Thyroid gland (tissue), 4 donors: ENCODE measurements around the gene PLXNB2.

ENCODE experiments used
- POLR2A ChIP-seq, 2 donors: fragments of 450-650 bp; IDR thresholded peaks; one replicate each; pipeline ENCODE4 v1.6.1; 2017; ENCODE audit warnings: antibody characterized with exemption in 2 of 2, mild to moderate bottlenecking in 2 of 2, moderate library complexity in 1 of 2
- TF ChIP-seq, protein P1 (sequence below), 6 experiments: fragments of 200-600 bp in 3 of 6; fragments of 450-650 bp in 3 of 6; sonication (generic) in 3 of 6; IDR thresholded peaks; one replicate each; pipeline ENCODE4 v1.5.1; 2016 to 2019; ENCODE audit warnings: antibody characterized with exemption in 6 of 6, mild to moderate bottlenecking in 2 of 6, inconsistent platforms in 1 of 6, moderate library complexity in 1 of 6

DNA sequence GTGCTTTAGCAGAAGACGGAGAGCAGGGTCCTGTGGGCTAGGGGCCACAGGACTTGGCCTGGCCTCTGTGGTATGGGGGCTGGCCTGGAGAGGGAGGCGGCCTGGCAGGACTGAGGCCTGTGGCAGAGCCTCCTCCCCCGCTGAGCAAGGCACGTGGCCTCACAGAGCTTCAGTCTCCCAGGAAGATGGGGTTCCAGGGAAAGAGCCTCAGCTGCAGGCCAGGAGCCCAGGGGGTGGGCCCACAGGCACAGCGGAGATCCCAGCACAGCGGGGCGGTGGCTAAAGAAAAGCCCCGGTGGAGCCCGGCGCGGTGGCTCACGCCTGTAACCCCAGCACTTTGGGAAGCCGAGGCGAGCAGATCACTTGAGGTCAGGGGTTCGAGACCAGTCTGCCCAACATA is 48.1 kb downstream of the PLXNB2 start:
- no peak for TF ChIP-seq POLR2A (IDR thresholded peaks at IDR 0.05)
- TF ChIP-seq, protein P1, sequence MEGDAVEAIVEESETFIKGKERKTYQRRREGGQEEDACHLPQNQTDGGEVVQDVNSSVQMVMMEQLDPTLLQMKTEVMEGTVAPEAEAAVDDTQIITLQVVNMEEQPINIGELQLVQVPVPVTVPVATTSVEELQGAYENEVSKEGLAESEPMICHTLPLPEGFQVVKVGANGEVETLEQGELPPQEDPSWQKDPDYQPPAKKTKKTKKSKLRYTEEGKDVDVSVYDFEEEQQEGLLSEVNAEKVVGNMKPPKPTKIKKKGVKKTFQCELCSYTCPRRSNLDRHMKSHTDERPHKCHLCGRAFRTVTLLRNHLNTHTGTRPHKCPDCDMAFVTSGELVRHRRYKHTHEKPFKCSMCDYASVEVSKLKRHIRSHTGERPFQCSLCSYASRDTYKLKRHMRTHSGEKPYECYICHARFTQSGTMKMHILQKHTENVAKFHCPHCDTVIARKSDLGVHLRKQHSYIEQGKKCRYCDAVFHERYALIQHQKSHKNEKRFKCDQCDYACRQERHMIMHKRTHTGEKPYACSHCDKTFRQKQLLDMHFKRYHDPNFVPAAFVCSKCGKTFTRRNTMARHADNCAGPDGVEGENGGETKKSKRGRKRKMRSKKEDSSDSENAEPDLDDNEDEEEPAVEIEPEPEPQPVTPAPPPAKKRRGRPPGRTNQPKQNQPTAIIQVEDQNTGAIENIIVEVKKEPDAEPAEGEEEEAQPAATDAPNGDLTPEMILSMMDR (IDR thresholded peaks at IDR 0.05), result no peak
